GOT3 (cell line): ENCODE measurements around the gene GARS1.
"Not testable (repeated sequence)": the region's sequence is repeated elsewhere in the genome, so short reads cannot be mapped to it uniquely, and the experiment has no call there.

Experiments used
- DNase-seq: peaks from one replicate; lab custom pipeline; 2025; ENCODE audit warnings: mixed read lengths; lab: John Stamatoyannopoulos, UW

Gene GARS1, protein sequence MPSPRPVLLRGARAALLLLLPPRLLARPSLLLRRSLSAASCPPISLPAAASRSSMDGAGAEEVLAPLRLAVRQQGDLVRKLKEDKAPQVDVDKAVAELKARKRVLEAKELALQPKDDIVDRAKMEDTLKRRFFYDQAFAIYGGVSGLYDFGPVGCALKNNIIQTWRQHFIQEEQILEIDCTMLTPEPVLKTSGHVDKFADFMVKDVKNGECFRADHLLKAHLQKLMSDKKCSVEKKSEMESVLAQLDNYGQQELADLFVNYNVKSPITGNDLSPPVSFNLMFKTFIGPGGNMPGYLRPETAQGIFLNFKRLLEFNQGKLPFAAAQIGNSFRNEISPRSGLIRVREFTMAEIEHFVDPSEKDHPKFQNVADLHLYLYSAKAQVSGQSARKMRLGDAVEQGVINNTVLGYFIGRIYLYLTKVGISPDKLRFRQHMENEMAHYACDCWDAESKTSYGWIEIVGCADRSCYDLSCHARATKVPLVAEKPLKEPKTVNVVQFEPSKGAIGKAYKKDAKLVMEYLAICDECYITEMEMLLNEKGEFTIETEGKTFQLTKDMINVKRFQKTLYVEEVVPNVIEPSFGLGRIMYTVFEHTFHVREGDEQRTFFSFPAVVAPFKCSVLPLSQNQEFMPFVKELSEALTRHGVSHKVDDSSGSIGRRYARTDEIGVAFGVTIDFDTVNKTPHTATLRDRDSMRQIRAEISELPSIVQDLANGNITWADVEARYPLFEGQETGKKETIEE

DNA sequence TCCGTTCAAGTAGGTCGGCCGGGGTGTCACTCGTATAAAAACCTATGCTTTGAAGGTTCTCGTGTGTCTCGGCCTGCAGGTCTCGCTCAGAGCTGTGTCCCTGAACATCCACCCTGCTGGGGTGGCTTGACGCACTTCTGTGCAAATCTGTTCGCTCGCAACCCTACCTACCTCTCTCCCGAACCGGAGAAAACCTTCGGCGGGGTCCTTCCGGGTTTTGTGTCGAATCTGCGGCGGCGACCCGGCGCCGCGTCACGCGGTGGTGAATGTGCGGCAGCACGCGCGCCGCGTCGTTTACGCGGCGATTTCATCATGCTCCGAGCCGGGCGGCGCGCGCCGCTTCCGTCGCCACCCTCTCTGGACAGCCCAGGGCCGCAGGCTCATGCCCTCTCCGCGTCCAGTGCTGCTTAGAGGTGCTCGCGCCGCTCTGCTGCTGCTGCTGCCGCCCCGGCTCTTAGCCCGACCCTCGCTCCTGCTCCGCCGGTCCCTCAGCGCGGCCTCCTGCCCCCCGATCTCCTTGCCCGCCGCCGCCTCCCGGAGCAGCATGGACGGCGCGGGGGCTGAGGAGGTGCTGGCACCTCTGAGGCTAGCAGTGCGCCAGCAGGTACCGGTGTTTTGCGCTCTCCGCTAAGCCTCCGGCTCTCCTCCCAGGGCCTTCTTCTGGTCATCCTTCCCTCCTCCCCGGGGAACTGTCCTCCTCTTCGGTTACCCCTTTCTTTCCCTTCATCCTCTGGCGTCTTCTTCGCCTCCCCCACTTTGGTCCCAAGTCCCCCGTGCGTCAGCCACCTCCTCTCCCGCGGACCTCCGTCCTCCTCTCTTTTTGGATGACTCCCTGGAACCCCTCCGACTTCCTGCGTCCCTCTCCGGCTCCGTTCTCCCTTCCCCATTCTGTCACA, at the start of gene GARS1:
Gene GARS1, plus strand, starts transcription at position 339 of the 896 bp plus-strand sequence. Its CDS starts 44 bp downstream, at position 383.
- DNase-seq = peak; percentile 60

DNA sequence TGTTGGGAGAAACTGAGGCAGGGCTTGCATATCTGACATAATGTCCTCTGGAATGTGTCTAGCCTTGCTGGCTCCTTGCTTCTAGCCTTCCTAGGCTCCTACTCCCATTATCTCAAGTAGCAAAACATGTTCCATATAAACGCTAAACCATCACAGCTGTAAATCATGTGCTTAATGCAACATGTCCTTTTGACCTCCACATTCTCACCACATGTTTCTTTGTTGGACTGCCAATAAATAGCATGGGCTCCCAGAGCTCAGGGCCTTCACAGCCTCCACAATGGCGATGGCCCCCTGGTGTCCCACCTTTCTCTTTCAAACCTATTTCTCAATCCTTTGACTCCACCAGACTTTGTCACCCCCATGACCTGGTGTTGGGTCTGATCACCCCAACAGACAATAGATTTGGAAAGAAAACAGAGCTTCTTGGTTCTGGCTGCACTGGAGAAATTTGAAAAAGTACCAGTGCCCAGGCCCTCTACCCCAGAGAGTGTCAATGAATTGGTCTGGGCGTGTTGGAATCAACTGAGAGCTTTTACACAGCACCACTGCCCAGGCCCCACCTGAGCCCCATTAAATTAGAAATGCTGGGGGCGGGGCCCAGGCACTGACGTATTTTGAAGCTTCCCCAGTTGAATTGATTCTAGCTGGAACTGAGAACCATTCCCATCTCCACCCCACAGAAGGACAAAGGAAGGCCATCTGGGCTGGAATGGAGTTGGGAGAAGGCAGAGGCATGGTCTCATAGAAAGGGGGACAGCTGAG, 48.7 kb upstream of the GARS1 start:
- no peak for DNase-seq

DNA sequence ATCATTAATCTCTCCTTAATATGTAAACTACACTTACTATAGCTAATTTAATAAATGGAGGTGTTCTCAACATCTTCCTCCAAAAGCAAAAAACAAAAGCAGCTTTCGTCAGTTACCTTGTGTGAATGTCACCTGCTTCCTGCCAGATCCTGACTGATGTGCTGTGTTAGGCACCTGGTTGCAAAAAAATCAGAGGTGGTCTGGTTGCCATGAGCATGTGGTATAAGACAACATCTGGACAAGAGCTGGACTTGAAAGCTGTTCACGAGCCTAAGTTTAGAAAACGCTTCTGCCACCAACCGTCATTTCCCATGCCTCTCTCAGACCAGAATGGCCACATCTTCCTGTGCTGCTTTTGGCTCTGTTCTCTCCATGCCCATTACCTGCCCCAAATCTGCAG, 48.1 kb upstream of the GARS1 start:
- no peak for DNase-seq

DNA sequence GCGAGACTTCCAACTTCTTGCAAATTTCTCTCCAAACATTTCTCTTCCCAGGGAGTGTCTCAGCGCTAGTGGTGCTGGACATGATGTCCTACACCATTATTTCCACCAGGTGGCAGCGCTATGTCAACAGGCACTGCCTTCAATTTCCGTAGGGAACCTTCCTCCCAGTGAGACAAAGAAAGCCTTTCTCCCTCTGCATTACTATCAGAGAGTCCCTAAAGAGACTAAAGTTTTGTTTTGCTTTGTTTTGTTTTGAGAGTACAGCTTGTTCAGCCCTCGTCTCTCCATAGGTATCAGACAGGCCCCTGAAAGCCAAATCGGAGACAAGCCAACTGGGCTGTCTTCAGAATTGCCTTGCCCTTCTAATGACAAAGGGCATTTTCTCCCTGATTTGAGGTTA, 45.8 kb upstream of the GARS1 start:
- no peak for DNase-seq

DNA sequence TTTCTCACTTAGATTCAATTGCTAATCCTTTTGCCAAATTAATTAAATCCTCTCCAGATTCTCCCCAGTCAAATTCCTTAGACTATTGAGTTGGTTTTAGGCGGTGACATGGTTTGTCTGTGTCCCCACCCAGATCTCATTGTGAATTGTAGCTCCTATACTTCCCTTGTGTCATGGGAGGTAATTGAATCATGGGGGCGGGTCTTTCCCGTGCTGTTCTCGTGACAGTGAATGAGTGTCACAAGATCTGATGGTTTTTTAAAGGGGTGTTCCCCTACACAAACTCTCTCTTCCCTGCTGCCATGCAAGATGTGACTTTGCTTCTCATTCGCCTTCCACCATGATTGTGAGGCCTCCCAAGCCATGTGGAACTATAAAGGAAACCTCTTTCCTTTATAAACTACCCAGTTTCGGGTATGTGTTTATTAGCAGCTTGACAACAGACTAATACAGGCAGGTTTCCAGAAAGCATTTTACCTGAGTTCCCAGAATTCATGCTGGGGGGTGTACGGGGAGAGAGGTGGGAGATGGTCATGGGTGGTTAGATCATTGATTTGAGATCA, 44.7 kb upstream of the GARS1 start:
- DNase-seq = no peak

DNA sequence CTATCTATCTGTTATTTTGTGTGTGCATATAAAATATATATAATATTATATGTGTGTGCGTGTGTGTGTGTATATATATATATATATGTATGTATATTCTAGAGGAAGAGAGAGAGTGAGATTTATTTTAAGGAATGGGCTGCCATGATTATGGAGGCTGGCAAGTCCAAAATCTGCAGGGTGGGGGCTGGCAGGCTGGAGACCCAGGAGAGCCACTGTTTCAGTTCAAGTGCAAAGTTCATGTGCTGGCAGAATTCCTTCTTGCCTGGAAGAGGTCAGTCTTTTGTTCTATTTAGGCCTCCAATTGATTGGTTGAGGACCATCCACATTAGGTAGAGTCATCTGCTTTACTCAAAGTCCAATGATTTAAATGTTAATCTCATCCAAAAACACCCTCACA, 42.3 kb upstream of the GARS1 start:
- DNase-seq = no peak

DNA sequence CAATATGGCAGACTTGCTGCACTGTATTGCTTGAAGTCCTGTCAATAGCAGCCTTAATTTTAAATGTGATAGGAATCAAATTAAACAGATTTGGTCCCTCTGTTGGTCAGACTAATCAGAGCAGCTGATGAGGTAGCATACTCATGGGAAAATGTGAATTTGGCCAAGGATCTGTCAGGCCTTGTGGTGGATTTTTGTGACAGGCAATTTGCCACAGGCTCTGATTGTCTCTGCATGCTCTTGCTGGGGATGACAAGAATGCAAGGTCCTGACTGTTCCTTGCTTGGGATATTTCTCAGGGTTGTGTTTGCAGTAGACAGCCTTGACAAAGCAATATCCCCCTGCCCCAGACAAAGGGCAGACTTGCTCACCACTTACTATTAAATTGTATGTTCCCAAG, 41.5 kb upstream of the GARS1 start:
- no peak for DNase-seq

DNA sequence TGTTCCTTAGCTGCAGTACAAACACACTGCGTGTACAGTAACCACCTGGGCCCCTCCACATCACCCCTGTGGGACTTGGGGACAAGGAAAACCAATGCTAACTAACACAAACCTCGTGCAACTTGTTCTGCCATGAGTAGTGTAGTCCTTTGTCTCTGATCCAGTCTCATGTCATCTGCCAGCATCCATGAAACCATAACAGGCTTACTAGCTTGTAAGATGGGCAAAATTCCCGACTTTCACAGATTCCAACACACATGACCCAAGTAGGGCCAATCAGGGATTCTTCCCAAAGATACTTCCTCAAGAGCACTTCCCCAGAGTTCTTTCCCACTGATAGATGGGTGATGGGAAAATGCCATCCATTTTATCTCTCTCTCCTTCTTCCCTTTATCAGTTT, 41.1 kb upstream of the GARS1 start:
- no peak for DNase-seq

DNA sequence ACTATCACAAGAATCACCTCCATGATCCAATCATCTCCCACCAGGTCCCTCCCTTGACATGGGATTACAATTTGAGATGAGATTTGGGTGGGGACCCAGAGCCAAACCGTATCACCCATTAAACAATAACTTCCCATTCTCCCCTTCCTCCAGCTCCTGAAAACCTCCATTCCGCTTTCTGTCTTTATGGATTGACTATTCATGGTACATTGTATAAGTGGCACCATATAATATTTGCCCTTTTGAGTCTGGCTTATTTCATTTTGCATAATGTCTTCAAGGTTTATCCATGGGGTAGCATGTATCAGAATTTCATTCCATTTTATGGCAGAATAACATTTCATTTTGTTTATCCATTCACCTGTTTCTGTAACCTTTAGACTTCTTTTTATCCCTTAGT, 39.2 kb upstream of the GARS1 start:
- no peak for DNase-seq

DNA sequence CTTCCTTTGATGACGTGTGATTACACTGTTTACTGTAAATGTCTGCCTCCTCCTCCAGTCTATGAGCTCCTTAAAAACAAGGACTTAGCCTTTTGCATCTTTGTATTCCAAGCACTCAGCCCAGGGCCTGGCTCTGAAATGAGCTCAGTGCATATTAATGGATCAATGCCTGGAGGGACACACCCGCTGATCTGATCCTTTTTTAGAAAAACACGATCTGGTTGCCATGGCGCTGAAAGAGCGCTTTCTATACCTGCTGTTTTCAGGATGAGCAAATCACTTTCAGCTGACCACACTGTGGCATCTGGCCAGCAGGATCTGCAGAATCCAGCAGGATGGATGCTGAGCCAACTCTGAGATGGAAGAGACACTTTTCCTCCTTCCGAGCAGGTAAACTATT, 37.8 kb upstream of the GARS1 start:
- no peak for DNase-seq

DNA sequence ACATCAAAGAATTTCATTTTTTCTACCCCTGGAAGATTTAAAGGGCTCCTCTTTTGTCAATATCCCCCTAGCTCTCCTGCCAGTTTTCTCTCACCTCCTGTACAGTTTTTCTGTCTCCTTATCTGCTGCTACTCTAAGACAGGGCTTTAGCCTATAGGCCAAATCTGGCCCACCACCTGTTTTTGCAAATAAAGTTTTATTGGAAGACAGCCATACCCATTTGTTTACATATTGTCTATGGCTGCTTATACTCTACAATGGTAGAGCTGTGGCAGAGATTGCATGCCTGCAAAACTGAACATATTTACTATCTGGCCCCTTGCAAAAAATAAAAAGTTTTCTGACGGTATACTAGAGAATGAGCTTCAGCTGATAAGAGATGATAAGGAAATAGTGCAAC, 37.4 kb upstream of the GARS1 start:
- no peak for DNase-seq

DNA sequence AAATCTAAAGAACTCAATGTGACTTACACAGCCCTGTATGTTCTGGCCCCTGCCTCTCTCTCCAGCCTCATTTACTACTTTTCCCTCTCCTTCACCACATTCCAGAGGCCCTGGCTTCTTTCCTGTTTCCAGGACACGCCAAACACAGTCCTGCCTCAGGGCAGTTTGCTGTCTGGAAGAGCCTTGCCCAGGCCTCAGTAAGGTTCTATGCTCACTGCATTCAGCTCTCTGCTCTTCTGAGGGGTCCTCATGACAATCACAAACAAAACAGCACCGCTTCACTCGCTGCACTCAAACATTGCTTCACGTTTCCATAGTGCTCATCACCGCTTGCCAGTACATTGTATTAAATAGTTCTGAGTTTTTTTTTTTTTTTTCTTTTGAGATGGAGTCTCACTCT, 35.1 kb upstream of the GARS1 start:
- no peak for DNase-seq

DNA sequence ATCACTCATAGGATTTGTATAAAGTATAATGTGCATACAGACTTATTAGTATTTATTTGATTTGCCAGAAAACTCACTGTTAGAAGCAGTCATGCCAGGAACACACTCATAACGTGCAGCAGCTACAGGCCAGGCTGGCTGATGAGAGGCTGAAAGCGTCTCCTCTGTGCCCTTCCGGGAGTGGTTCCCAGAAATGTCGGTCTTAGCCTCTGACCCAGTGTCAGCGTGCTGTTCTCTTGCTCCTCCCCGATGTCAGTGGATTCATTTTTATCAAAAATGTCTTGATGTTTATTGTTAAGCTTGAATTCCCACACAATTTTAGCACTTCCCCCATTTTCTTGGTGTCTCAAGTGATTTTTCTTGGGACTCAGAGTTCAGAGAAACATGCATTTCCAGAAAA, 33.3 kb upstream of the GARS1 start:
- no peak for DNase-seq

DNA sequence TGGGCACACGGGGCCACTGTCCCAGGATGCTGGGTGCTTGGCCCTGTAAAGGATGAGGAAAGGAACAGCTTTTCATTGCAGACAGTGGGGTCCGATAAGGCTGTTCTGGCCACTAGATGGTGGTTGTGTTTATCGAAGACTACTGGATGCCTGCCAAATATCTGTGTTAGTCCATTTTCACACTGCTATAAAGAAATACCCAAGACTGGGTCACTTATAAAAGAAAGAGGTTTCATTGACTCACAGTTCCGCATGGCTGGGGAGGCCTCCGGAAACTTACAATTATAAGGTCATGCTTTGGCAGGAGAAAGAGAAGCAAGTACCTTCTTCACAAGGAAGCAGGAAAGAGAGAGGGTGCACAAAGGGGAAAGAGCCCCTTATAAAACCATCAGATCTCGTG, 32.2 kb upstream of the GARS1 start:
- no peak for DNase-seq

DNA sequence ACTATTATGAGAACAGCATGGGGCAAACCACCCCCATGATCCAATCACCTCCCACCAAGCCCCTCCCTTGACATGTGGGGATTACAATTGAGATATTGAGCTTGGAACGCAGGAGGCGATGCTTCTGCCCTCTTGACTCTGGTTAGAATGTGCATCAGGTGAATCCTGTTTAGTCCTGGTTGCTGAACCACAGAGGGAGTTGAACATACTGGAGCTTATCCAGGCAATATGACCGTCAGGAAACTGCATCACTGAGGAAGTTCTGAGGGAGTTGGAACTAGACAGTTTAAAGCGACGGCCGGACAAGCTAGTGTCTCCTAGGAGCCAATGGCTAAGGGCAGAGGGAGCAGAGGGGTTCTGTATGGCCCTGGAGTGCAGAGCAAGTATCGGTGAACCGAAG, 31.8 kb upstream of the GARS1 start:
- DNase-seq = no peak

DNA sequence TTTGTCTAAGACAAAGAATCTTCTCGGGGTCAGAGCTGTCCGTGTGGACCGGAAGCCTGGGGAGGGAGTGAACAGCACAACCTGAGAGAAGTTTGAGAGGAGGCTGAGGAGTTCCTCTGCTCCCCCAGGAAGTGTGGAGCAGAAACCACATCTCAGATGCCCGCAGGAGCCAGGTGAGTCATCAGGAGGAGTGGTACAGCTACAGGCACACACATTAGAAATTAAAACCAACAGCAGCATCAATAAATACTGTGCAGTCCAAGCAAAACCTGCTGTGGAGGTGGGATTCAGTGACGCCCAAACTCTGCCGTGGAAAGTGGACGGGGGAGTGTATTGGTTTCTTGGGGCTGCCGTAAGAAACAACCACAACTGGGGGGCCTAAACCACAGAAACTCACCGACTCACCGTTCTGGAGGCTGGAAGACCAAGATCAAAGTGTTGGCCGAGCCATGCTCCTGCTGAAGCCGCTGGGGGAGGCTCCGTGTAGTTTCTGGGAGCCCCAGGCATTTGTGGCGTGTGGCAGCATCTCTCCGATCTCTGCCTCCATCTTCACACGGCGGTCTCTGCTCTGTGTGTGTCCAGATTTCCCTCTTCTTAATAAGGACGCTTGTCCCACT, 31.2 kb upstream of the GARS1 start:
- no peak for DNase-seq

DNA sequence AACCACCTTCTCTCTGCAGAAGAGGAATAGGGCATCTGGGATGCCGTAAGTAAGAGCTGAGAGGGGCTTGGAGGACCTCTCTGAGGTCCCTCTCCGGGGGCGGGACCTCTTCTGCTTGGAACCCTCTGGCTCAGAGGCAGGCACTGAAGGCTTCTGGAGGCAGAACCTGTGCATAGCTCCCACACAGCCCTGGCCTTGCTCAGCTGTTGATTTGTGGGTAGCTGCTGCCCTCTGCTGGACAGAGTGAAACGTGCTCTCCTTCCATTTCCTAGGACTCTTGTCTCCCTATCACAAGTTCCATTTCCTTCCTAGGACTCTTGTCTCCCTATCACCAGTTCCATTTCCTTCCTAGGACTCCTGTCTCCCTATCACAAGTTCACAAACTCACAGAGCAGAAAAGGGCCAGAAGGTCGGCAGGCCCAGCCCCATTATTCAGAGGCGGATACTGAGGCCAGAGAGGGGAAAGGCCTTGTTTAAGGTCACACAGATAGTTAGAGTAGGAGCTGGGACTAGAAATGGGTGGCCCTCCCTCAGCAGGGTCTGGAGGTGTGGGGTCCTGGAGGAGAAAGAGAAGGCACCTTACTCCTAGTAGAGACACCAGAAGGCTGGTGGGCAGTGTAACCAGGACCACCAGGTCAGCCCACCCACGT, 30.3 kb upstream of the GARS1 start:
- DNase-seq = peak; percentile 41

DNA sequence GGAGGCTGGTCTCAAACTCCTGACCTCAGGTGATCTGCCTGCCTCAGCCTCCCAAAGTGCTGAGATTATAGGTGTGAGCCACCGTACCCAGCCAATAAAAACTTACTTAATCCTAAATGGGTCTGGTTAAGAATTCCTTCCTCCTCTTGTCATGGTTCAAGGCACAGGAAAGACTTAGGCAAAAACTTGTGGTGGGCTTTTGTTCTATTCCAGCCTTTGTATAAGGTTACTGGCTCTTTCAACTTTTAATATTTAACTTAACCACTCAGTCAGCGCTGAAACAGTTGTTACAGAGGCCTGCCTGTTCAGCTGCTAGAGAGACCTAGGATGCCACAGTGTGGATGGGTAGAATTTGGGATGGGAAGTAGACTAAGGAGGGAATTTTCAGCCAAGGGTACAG, 28.1 kb upstream of the GARS1 start:
- DNase-seq = no peak

DNA sequence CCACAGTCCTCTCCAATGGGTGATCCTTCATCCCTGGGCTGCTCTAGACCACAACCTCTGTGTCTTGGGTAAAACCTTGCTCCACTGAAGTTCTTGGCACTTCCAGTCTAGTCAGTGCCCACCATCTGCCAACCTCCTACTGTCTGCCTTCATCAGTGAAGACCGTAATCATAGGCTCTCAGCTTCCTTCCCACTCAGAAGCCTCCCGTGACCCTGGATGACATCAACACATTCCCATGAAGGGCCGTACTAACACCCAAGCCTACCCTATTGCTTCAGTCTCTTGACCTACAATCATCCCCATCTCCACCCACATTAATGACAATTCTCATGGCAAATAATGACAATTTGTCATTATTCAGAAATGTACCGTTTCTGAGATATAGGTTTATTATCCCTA, 27.6 kb upstream of the GARS1 start:
- no peak for DNase-seq

DNA sequence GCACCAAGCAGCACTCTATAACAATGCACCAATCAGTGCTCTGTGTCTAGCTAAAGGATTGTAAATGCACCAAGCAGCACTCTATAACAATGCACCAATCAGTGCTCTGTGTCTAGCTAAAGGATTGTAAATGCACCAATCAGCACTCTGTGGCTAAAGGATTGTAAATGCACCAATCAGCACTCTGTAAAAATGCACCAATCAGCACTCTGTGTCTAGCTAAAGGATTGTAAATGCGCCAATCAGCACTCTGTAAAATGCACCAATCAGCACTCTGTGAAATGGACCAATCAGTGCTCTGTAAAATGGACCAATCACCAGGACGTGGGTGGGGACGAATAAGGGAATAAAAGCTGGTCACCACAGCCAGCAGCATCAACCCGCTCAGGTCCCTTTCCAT, 24.4 kb upstream of the GARS1 start:
- not testable (repeated sequence) for DNase-seq
